Activated naive CD8-positive, alpha-beta T cell (primary cell): ENCODE results near the gene CD44.

ENCODE experiments used
- H3K27ac Mint-ChIP-seq: one replicate; pipeline ENCODE4 v1.8.0; 2021; ENCODE audit warnings: mixed read lengths
- H3K27me3 Mint-ChIP-seq: one replicate; pipeline ENCODE4 v1.8.0; 2021; ENCODE audit warnings: mixed read lengths
- H3K36me3 Mint-ChIP-seq: one replicate; pipeline ENCODE4 v1.8.0; 2021; ENCODE audit warnings: mixed read lengths
- H3K4me1 Mint-ChIP-seq: one replicate; pipeline ENCODE4 v1.8.0; 2021; ENCODE audit warnings: low read depth, mixed read lengths
- H3K4me3 Mint-ChIP-seq: one replicate; pipeline ENCODE4 v1.8.0; 2021; ENCODE audit warnings: mild to moderate bottlenecking, mixed read lengths
- H3K9me3 Mint-ChIP-seq: one replicate; pipeline ENCODE4 v1.8.0; 2021; ENCODE audit warnings: low read depth, mixed read lengths

CD44 gene

DNA sequence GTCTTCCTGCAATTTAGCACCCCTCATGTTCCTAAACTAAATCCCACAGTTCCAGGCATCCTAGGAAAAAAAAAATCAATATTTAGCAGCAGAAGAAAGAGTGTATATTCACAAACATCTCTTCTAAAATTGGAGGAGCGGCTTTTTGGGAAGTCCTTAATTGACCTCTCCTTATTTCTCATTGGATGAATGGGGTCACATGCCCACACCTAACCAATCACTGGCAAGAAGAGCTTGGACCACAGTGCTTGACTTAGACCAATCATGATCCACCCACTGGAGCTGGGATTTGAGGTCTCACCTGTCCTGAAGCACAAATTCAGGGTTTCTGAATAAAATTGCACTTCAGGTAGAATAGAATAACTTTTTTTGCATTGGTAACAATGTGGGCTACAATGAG lies 16.0 kb downstream of the CD44 start:
- Mint-ChIP-seq H3K36me3 (peaks cover 43% of the 10 kb centered on the region), H3K27me3 (no peaks in the 10 kb centered on the region), H3K4me1 (peaks cover 99% of the 10 kb centered on the region), H3K9me3 (no peaks in the 10 kb centered on the region), H3K27ac (peak overlapping the region; percentile 94), H3K4me3 (peak overlapping the region; percentile 77)

DNA sequence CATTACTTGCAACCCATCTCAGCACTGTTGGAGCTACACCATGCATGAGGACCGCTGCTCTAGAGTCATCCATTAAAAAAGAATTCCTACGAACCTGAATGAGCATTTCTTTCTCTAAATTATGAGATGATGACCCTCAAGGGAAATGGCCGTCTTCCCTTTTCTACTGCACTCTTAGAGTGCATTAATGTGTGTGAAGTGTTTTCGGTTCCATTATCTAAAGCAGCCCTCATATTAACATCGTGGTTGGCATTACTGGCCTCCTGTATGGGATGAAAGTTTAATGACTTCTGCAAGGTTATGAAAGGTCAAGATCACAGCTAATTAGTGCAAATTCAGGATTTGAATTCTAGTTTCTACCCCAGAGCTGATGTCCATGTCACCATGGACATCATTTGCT lies 16.7 kb downstream of the CD44 start:
- Mint-ChIP-seq H3K4me1 (peaks cover 99% of the 10 kb centered on the region), H3K4me3 (peak overlapping the region; percentile 40), H3K9me3 (no peaks in the 10 kb centered on the region), H3K36me3 (peaks cover 41% of the 10 kb centered on the region), H3K27ac (peak overlapping the region; percentile 94), H3K27me3 (no peaks in the 10 kb centered on the region)

DNA sequence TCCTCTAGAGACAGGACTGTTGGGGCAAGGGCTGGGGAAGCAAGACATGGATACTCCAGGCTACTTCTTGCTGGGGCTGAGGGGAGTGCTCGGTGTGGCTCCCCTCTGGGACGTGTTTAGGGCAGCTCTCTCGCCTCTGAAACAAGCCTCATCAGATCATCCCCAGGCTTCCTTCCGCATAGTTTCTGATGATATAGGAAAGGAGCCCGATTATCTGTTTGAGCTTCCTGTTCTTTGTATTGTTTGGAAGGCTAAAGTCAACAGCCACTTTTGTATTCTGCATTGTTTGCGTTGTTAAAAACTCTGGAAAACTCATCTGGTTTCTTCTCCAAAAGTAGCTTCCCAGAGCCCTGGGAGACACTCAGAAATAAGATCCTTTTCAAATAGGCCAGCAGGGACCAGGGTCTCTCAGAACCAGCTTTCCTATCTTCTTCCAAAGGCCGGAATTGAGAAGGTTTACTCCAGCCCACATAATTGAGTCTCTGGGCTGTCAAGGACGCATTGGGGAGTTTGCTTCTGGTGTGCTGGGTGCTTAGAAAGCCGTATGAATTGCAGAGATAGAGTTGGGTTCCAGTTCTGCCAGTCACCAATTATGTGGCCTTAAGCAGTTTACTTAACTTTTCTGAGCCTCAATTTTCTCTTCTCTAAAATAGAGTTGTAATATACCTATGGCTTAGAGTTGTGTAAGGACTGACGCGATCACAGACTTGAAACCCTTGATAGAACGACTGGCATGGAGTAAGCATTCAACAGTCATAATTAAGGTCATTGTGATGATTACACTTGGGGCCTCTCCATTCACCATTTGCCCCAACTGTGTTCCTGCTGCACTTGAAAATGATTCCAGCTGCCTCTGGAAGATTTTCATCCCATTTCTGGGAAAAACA lies 19.1 kb downstream of the CD44 start:
- H3K27me3 Mint-ChIP-seq: no peaks in the 10 kb centered on the region
- no peaks in the 10 kb centered on the region for H3K9me3 Mint-ChIP-seq
- H3K4me3 Mint-ChIP-seq: peak overlapping the region; percentile 38
- H3K27ac Mint-ChIP-seq: peak overlapping the region; percentile 96
- peaks cover 46% of the 10 kb centered on the region for H3K36me3 Mint-ChIP-seq
- peaks cover 99% of the 10 kb centered on the region for H3K4me1 Mint-ChIP-seq

DNA sequence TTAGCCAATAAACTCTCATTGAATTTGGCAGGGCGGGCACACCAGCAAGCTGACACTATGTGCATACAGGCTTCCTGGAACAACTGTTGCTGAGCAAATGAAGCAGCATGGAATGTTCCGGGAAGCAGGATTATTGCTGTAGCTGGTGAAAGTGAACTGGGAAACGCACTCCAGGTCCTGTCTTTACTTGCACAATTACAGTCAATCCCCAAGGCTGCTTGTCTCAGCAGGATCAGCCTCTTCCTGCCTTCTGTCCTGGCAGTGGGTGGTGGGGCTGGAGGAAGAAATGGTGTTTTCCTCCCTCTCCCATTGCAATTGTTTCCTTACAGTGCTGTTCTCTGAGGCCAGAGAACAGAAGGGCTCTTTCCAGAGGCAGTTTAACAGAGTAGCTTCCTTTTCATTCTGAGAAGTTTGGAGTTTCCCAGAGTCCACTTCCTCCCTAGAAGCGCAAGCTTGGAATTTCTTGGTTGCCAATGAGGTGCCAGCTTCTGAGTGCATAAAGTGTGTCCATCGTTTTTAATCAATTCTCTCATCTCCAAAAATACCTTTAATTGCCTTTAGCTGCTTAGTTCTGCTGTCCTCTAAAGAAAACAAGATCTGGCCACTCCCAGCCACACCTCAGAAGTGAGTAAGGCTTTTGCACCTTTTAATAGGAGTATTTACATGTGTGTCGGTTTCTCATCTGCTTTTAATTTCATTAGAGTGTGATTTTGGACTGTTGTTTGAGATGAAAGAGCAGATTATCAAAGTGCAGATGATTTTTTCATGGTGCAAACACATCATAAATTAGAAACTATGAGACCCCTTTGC lies 19.9 kb downstream of the CD44 start:
- peak overlapping the region; percentile 53 for H3K4me3 Mint-ChIP-seq
- peaks cover 99% of the 10 kb centered on the region for H3K4me1 Mint-ChIP-seq
- no peaks in the 10 kb centered on the region for H3K27me3 Mint-ChIP-seq
- peak overlapping the region; percentile 96 for H3K27ac Mint-ChIP-seq
- no peaks in the 10 kb centered on the region for H3K9me3 Mint-ChIP-seq
- H3K36me3 Mint-ChIP-seq: peaks cover 38% of the 10 kb centered on the region

DNA sequence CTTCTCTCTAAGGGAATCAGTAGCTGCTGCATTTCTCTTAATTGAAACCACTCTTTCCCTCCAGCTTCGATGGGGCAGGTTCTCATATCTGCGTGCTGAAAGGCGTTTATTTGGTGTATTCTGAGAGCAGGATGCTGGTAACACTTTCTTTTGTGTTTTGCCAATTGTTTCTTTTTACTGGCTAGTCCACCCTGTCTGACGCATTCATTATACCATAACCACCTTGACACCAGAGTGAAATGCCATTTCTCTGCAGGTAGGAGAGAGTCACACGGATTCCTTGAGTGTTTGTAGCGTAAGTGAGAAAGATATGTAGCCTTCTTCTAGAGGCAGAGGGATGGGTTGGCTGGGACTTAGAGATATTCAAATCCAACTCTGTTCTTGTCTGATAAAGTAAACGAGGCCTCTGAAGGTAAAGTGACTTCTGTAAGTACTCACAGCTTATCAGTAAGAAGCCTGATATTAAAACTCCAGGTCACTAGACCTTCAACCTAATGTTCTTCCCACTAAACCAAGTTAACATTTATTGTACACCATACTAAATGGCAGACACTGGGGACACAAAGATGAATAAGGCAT lies 21.4 kb downstream of the CD44 start:
- H3K27me3 Mint-ChIP-seq: no peaks in the 10 kb centered on the region
- H3K4me1 Mint-ChIP-seq: peaks cover 99% of the 10 kb centered on the region
- H3K27ac Mint-ChIP-seq: peak overlapping the region; percentile 96
- no peaks in the 10 kb centered on the region for H3K9me3 Mint-ChIP-seq
- H3K4me3 Mint-ChIP-seq: peak overlapping the region; percentile 53
- peaks cover 27% of the 10 kb centered on the region for H3K36me3 Mint-ChIP-seq

DNA sequence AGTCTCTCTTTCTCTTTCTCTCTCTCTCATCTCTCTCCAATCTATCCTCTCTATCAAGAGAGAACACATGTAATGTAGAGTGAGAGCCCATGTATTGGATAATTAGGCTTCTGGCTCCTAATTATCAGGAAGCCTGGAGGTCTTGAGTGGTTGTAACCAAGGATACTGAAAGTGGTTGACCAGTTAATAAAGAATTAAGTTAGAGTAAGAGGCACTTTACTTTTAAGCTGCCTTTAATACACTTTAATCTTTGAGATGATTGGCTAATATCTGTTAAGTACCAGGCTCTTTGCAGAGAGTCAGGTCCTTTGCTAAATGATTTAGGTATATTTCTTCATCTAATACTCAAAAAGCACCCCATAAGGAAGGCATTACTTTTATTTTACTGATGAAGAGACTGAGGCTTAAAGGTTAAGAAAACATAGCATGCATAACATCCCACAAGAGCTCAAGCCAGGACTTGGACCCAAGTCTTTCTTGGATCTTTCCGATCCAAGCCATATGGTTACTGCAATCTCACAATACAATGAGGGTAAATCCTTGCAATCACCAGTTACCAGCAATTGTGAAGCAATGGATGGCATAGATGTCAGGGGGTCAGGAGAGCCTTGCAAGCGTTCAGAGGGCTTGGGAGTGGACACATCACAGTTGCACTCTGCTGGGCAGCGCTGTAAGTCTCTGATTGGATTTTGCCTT lies 22.1 kb downstream of the CD44 start:
- Mint-ChIP-seq H3K9me3 (no peaks in the 10 kb centered on the region), H3K4me1 (peaks cover 99% of the 10 kb centered on the region), H3K27ac (peak overlapping the region; percentile 96), H3K36me3 (peaks cover 24% of the 10 kb centered on the region), H3K27me3 (no peaks in the 10 kb centered on the region), H3K4me3 (peak overlapping the region; percentile 53)

DNA sequence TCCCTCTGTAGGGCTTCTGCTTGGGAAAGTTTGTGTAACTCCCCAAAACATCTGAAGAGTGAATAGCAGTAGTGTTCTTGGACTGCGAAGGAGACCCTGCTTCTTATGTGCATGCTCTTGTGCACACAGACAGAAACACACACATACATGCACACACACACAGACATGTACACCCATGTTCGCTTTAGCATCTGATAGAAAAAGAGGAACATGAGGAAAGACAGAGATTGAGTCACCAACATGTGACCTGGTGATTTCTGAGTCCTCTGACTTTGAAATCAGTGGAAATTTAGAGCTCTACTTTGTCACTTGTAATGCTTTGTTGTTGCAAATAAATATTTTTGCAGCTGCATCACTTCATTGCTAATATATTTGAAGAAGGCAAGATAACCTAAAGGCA lies 23.8 kb downstream of the CD44 start:
- Mint-ChIP-seq H3K36me3 (peaks cover 22% of the 10 kb centered on the region), H3K4me3 (peak overlapping the region; percentile 68), H3K9me3 (no peaks in the 10 kb centered on the region), H3K27ac (peak overlapping the region; percentile 96), H3K27me3 (no peaks in the 10 kb centered on the region), H3K4me1 (peaks cover 100% of the 10 kb centered on the region)

DNA sequence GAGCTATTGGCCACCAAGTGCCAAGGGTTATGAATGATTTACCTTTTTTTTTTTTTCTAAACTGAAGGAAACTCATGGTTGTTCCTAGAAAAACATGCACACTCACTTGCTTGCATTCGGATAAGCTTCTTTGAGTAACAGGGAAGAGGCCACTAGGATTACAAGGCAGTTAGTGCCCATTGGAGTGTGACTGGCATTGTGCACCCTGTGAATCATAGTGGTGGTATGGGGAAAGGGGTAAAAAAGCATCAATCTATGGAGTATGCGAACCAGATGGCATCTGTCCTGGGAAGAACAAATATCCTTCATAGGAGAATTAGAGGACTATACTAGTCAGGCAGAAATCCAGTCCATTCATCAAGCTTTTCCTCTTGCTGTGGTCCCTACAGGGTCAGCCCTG lies 24.2 kb downstream of the CD44 start:
- Mint-ChIP-seq H3K4me1 (peaks cover 100% of the 10 kb centered on the region), H3K27me3 (no peaks in the 10 kb centered on the region), H3K4me3 (peak overlapping the region; percentile 68), H3K27ac (peak overlapping the region; percentile 96), H3K36me3 (peaks cover 22% of the 10 kb centered on the region), H3K9me3 (no peaks in the 10 kb centered on the region)

DNA sequence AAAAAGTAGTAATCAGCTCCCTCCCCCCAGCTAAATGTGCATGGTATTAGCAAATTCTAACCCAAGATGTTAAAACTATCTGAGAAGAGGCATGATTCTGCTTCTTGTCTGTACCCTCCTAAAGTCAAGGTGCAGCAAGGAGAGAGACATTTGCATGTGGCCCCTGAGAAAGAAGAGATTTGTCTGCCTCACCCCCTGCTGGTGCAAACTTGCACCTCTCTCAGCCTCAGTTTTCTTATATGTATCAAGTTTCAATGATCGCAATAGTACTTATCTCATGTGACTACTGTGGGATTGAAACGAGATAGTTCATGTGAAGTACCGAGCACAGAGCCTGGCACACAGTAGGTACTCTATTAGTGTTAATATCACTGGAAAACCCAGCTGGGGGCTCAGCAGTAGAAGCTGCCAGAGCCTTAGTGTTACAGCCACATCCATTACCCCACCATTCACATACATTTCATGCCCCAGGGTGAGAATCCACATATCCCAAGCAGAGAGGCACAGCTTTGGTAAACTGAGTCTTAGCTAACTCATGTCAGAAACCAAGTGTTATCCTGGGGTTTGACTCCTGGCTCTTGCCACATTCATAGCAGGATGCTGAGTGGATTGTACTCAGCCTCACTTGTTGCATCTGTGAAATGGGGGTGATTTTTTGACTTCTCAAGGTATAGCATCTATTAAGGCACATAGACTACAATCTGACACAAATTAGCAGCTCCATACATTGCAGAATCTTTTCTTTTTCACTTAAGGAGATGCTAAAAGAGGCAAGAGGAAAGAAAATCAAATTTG lies 24.9 kb downstream of the CD44 start:
- Mint-ChIP-seq H3K27ac (peak overlapping the region; percentile 96), H3K4me3 (peak overlapping the region; percentile 68), H3K4me1 (peaks cover 100% of the 10 kb centered on the region), H3K9me3 (no peaks in the 10 kb centered on the region), H3K27me3 (no peaks in the 10 kb centered on the region), H3K36me3 (peaks cover 26% of the 10 kb centered on the region)

DNA sequence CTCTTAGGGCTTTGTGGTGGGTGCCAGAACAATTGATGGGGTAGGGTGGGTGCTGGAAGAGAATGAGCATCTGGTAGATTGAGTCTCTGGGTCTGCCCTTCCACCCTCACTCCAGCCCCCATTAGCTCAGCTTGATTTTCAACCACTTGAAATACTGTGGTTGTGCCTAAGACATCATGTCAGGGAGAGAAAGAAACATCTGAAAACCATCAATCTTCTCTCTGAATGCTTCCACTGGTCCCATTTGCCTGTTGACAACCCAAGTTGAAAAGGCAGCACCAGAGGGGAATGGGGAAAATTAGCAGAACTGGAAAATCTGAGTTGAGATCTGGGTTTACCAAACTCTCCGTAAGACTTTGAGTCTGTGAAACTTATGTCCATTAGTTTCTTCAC lies 26.1 kb downstream of the CD44 start:
- peaks cover 100% of the 10 kb centered on the region for H3K4me1 Mint-ChIP-seq
- peaks cover 32% of the 10 kb centered on the region for H3K36me3 Mint-ChIP-seq
- peak overlapping the region; percentile 81 for H3K4me3 Mint-ChIP-seq
- peak overlapping the region; percentile 96 for H3K27ac Mint-ChIP-seq
- no peaks in the 10 kb centered on the region for H3K27me3 Mint-ChIP-seq
- no peaks in the 10 kb centered on the region for H3K9me3 Mint-ChIP-seq

DNA sequence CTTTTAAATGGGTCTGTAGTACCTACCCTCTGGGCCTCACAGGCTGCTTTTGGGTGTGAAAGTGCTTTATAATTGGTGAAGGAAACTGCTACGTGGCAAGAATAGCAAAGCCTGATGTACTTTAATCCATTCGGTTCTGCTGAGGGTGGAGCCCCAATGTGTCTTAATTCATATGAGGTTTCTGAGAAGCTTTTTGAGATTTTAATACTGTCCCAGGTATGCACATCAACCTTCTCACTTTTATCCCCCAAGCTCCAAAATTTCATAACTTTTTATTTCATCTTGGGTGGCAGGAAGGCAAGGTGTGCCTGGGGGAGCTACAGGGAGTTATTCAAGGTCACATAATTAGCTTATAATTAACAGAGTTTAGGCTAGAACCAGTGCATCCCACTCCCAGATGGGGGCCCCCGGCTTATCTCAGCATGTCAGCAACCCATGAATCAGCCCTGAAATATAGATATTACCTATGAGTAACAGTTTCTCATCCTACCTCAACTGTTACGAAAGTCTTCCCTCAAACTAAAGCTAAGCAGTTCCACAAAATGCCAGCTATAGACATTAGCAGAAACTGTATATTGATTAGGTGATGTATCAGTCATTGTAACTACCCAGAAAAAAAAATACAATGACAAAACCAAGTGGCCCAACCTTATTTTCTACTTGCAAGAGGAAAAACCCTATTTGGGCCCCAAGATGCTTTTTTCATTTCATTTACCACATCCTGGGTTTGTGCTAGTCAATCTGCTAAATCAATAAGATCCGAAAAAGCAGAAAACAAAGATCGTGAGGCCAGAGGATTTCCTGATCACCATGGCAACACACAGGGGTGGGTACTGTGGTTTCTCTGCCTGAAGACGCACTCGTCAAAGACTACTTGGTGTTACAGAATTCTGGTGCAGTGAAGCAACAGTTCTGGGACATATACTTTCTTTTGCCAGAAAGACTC lies 26.7 kb downstream of the CD44 start:
- H3K36me3 Mint-ChIP-seq: peaks cover 31% of the 10 kb centered on the region
- peak overlapping the region; percentile 81 for H3K4me3 Mint-ChIP-seq
- no peaks in the 10 kb centered on the region for H3K9me3 Mint-ChIP-seq
- H3K27me3 Mint-ChIP-seq: no peaks in the 10 kb centered on the region
- peak overlapping the region; percentile 96 for H3K27ac Mint-ChIP-seq
- H3K4me1 Mint-ChIP-seq: peaks cover 100% of the 10 kb centered on the region

DNA sequence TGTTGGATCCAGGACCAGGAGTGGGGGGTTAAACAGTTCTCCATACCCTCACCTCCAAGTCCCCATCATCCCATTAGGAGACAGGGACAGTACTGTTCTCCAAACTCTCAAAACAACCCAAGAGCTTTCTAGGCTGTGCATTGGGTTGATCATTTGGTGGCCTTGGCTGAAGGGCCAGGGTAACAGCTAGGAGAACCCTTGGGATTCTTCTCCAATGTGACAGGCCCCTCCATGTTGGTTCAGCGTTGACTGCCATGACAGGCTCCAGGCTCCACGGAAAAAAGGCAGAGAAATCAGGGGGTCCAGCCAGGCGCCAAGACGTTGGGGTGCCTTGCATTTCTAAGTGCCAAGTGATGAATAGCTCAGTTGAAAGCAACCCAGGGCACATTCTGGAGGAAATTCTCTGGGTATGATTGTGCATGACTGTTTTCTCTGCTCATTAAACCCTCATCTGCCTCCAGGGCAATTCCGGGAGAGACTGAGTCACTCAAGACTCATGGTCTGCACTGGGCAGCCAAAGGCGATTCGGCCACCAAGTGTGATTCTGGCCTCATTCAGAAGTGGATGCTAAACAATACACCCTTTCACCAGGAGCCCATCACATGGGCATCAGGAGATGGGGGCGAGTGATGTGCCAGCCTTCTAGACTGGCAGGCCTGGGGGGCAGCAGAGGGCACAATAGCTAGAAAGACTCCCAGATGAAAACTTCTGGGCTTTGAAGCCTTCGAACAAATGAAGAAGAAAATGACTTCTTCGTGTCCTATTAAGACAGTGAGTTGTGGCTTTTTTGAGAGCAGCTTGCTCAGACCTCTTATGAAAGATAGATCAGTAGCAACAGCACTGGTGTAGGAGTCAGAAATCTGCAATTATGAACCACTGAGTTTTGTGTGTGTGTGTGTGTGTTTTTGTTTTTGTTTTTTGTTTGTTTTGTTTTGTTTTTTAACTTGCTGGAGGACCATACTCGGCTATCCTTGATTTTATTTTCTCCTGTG lies 27.7 kb downstream of the CD44 start:
- peak overlapping the region; percentile 96 for H3K27ac Mint-ChIP-seq
- peaks cover 32% of the 10 kb centered on the region for H3K36me3 Mint-ChIP-seq

More for the DNA sequence above, 27.7 kb downstream of the CD44 start:
- H3K4me1 Mint-ChIP-seq: peaks cover 100% of the 10 kb centered on the region
- H3K9me3 Mint-ChIP-seq: no peaks in the 10 kb centered on the region
- H3K4me3 Mint-ChIP-seq: peak overlapping the region; percentile 81
- no peaks in the 10 kb centered on the region for H3K27me3 Mint-ChIP-seq
